Measurements from ENCODE around the gene GAN.

The GAN gene

DNA sequence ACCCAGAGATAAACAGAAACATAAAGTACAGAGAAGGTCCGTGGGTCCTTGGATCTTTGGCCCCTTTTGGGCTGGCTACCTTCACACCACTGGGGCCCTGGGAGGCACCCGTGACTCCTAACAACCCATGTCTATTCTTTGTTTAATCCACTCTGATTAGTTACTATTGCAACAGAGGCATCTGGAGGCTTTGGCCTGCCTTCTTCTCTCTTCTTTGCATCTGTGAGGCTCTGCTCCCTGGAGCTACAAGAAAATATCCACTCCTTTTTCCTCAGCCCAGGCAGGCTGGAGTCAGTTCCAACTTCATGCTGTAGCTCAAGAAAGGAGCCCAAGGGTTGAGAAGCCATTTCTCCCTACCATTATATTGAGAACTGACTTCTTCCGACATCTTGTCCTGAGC lies 120.3 kb downstream of the GAN start:
- no peak for DNase-seq

GRCh38 chr16:81435567-81435966 lies 120.8 kb downstream of the GAN start:
- DNase-seq, result no peak

DNA sequence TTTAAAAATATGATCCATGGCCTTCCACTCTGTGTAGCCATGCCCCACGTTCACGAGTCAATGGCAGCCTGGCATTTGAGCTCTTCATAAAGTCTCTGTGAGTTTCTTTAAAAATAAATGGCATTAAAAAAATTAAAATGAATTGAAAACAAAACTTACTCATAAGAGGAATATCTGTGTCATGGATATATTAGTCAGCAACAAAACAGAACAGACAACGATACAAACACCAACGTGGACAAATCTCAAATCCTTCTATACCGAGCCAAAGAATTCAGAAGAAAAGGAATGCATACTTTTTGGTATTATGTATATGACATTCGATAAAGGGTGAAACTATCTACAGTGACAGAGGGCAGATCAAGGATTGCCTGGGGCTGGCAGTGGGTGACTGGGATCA lies 121.6 kb downstream of the GAN start:
- DNase-seq, result no peak

- DNase-seq, result no peak
These were observed 123.1 kb downstream of the GAN start for GRCh38 chr16:81437865-81438264.
